ENCODE measurements around the gene CTBP1.
"Not testable (repeated sequence)": the region's sequence is repeated elsewhere in the genome, so short reads cannot be mapped to it uniquely, and the experiment has no call there.

The CTBP1 gene

DNA sequence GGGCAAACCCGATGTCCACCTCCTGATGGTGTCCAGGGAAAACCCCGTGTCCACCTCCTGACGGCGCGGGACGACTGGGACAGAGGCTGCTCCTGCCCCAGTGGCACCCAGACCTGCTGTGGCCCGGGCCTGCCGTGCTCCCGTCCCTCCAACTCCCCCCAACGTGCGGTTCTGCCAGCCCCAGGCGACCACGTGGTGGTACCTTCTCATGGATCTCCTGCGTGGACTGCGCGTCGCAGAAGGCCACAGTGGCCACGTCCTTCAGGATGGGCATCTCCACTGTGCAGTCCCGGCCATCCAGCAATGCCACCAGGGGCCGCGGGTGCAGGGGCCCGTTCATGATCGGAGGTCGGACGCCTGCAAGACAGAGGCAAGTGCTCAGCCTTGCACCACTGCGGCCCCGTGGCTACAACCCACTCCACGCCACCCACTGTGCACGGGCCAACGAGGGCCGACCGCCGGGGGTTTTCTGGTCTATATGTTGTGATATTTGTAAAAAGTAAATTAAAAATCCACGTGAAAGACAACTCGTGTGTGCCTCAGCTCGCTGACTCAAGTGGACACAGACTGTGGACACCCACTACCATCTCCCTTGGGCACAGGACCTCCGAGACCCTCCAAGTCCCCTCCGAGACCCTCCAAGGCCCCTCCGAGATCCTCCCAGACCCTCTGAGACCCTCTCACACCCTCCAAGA, 10.8 kb downstream of the CTBP1 start:
- no peak for DNase-seq (ENCODE audit: low spot score)

DNA sequence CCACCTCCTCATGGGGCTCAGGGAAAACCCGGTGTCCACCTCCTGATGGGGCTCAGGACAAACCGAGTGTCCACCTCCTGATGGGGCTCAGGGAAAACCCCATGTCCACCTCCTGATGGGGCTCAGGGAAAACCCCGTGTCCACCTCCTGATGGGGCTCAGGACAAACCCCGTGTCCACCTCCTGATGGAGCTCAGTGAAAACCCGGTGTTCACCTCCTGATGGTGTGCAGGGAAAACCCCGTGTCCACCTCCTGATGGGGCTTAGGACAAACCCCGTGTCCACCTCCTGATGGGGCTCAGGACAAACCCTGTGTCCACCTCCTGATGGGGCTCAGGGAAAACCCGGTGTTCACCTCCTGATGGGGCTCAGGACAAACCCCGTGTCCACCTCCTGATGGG, 11.7 kb downstream of the CTBP1 start:
- DNase-seq (ENCODE audit: low spot score): not testable (repeated sequence)

DNA sequence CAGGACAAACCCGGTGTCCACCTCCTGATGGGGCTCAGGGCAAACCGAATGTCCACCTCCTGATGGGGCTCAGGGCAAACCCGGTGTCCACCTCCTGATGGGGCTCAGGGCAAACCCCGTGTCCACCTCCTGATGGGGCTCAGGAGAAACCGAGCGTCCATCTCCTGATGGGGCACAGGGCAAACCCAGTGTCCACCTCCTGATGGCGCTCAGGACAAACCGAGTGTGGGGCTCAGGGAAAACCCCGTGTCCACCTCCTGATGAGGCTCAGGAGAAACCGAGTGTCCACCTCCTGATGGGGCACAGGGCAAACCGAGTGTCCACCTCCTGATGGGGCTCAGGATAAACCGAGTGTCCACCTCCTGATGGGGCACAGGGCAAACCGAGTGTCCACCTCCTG, 12.1 kb downstream of the CTBP1 start:
- not testable (repeated sequence) for DNase-seq (ENCODE audit: low spot score)

DNA sequence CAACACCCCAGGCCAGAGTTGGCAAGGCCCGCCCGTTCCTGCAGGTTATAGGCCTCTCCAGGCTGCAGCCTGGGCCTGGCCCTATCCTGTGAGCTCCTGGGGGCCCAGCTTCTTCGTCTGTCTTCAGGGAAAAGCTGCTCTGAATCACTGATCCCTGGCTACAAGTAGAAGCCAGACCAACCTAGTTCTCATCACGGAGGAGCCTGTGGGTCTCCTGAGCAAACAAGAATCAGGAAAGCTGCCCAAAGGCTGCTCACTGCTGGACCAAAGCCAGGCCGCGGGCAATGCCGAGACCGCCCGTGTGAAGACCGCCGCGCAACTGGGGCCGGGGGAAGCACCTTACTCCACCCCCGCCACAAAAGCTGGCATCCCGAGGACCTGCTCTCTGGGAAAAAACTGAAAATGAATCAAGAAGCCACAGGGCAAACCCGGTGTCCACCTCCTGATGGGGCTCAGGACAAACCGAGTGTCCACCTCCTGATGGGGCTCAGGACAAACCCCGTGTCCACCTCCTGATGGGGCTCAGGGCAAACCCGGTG, 12.8 kb downstream of the CTBP1 start:
- DNase-seq (ENCODE audit: low spot score): no peak

DNA sequence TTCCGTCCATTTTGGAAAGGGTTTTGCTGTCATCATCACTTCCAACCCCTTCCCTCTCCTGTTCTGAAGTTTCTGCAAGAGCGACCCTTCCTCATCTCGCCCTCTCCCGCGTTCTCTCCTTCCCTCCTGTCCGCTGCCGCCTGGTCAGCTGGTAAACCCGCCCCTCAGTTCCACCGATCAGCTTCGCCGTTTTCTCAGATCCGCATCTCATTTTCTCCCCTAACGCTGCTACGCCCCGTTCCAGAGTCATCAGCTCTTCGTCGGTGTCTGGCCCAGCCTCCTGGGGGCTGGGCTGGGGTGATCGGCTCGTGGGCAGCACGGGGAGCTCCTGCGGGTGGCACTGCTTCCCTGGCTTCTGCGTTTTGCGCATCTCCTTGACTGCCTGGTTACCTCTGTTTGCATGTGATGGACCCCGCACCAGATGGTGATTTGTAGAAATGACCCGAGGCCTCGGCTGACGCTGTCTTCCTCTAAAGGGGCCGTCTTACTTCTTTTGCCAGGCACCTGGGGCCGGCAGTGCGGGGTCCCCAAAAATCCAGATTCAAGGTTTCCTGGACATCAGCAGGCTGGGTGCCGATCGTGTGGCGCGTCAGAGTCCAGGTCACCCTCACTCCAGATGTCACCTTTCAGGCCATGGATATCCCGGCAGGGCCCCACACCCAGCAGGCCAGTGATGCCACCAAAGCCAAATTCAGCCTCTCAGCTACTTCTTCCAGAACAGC, 13.4 kb downstream of the CTBP1 start:
- no peak for DNase-seq (ENCODE audit: low spot score)

DNA sequence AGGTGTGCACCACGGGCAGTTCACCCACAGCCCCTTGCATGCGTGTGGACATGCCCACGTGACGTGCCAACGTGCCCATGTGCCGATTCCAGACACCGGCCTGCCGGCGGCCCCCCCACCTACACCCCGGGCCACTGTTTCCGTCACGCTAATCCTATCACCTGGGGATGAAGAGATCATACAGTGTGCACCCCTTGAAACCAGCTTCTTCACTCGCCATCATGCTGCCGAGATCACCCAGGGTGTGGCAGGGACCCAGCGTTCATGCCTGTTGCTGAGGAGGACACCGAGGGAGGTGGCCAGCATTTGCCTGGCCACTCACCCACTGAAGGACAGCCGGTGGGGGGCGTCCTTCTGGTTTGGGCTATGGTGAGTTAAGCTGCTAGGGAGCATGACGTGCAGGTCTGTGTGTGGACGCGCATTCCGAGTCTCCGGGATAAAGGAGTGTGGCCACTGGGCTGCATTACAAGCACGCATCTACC, 14.1 kb downstream of the CTBP1 start:
- DNase-seq (ENCODE audit: low spot score): no peak

DNA sequence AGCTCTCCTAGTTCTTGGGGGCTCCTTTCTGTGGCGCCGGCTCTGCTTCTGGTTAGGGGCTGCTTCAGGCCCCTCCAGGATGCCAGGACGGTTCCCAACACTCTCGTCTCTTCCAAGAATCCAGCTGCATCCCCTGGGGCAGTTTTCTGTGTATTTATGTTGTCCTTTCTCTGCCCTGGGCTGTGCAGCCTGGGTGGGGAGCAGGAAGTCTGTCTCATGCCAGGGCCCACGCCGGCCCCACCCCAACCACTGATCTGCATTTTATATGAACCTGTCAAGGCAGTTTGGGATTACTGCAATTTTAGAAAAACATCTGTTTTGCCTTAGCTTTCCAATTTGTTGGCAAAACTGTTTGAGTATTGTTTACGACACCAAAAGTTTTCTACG, 14.6 kb downstream of the CTBP1 start:
- DNase-seq (ENCODE audit: low spot score): no peak

DNA sequence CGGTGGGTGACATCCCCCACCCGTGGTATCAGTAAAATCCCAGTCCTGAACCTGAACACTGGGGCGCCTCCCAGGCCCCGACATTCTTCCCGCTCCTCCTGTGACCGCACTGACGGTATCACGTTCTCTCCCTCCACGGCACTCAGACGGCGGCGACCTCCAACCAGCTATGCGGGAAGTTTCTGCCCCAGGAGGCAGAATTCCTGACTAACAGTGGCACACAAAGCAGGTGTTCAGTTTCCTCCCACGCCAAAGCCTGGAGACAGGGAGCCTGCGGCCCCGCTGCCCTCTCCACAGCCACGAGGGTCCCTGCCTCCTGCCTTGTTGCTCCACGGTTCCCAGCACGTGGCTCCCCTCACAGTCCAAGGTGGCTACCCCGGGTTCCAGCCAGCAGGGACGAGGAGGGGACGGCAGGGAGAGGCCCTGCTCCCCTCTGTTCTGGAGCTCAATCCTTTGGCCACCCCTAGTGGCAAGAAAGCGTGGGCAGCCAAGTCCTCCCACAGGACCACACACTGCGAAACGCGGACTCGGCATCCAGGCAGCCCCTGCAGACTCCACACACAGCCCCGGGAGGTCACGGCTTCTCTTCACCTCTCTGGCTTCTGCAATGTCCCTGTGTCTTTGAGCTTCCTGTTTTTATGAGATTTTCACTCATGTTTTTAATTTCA, 15.2 kb downstream of the CTBP1 start:
- DNase-seq (ENCODE audit: low spot score): no peak

DNA sequence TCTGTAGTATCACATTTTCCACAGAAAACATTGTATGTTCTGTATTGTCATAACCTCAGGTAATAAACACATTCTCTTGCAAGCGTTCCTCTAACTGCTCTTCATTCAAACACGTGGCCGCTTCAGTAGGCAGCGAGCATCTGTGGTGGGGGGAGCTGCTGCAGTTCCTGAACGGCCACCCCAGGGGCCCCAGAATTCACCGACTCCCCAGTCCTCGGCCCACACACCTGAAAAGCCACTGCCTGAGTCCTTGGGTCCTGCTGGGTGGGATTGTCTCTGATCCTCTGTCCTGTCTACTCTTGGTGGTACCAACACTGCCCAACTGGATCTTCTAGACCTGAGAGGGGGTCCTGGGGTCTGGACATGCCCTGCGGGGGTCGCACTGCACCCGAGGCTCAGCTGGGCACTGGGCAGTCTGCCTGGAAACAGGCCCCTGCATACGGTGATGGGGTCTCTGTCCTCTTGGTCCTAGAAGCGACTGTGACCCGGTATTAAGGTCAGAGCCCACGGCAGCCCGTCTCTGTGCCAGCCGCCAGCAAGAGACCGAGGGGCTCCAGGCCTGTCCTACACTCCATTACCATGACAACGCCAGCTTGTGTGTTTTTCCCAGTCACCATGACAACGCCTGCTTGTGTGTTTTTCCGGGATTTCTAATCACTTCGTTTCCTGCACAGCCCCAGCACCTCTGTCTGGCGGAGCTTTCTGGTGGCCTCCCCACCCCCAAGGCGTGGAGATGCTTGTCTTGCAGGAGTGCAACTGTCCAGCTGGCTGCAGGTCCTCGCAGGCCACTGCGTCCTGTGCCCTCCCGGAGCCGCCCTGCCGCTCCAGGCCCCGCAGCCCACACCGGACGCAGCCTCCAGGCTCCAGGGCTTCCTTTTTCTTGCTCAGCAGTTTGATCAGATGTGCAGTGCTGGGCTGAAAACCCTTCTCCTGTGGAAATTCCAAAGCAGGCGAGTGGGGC, 16.0 kb downstream of the CTBP1 start:
- no peak for DNase-seq (ENCODE audit: low spot score)

DNA sequence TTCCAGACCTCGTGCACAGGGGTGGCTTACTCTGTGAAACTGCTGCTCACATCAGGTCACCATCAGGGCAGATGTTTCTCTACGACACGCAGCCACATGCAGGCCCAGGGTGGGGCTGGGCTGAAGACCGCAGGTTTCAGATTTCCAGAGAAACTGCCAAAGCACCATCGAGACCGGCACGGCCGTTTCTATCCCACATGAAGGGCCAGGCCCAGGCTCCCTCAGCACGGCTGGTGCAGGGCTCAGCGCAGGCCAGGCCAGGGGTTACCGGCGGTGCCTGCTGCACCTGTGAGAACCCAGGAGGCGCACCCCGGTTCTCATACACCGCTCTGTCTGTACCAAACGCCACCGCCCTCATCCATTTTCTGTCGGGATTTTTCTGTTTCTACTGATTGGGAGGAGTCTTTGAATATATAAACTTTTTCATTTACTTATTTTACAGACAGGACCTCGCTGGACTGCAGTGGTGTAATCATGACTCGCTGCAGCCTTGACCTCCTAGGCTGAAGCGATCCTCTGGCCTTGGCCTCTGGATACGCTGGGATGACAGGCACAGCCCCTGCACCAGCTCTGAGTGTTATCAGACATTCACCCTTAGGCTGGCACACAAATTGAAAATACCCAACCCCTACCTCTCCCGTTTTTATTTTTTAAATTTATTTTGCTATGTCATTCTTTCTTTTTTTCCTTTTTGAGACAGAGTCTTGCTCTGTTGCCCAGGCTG, 17.1 kb downstream of the CTBP1 start:
- no peak for DNase-seq (ENCODE audit: low spot score)

DNA sequence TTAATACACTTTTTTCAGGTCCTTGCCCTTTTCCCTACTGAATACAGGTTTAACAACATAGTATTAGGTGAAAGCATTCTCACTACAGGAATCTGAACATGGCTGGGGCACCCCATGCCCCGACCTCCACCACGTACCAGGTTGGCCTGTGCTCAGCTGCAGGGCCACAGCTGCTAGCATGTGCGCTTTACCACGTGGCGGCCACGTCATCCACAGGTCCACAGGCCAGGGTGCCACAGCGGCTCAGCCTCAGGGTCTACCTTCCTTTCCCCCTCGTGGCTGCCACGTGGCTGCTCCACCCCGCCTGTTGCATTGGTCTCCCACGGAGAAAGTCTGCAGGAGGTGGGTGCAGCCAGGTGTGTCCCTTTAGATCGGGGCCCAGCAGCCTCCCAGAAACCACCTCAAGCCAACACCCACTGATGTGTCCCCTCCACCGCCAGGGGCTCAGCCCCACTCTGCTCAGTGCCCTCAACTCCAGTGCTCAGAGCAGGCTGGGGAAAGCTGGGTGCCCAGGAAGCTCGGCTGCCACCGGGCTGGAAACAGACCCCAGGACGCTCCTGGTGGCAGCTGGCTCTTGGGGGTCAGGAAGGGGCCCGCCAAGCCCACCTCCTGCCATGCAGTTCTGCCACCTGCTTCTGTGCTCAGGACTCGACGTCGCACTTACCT, 17.8 kb downstream of the CTBP1 start:
- DNase-seq (ENCODE audit: low spot score): no peak

DNA sequence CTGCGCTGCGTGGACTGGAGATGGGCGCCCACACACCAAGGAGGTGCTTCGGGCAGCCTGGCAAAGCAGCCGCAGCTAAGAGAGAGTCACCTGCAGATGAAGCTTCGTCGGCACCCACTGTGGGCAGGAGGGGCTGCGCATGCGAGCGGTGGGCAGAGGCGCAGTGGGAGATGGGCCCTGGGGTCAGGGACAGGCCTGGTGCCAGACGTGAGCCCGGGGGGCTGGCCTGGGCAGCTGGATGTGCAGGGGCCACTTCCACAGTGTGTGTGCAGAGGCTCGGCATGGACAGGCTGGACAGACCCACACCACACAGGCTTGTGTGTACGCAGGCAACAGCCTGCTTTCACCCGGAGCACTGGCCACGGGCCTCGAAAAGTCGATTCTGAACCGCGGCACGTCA, 18.6 kb downstream of the CTBP1 start:
- no peak for DNase-seq (ENCODE audit: low spot score)

DNA sequence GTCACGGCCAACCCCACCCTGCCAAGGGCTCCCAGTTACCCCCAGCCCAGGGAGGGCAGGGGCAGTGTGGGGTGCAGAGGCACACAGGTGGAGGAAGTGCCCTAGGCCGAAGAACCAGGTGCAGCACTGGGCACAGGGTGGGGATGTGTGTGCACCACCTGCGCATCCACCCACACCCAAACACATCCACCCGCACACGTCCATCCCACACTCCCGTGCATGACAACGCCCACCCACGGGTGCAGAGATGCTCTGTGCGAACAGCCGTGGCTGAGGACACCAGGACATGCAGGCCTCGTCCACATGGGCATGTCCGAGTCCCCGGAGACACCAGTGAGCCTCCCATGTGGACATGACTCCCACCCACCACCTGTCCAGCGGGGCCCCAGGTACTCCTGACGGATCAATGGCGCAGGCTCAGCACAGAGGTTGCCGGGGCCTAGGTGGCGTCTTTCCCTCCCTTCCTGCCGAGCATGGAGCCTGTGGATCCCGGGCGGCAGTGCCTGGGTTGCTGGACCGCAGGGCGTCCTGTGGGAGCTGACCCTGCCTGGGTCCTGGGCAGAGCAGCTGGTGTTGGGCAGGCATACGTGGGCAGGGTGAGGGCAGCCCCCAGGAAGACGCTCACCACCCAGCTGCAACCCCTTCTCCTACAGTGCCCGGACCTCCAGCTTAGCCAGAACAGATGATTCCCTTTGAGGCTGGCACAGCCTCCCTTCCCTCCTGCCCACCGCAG, 19.6 kb downstream of the CTBP1 start:
- DNase-seq (ENCODE audit: low spot score): no peak

DNA sequence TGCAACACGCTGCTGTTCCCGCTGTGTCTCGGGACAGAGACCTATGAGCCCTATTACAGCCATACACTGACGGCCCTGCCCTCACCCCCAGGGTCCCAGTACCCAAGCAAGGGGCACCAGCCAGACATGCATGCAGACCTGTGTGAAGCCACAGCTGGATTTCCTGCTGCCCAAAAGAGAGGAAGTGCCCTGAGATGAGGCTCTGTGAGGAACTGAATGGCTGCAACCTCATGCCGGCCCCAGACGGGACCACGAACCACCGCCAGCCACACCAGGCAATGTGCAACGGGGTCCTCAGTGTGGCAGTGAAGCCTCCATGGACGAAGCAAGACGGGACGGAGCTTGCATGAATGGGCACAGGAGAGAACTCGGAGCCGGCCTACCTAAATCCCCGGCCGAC, 21.1 kb downstream of the CTBP1 start:
- DNase-seq (ENCODE audit: low spot score): no peak

DNA sequence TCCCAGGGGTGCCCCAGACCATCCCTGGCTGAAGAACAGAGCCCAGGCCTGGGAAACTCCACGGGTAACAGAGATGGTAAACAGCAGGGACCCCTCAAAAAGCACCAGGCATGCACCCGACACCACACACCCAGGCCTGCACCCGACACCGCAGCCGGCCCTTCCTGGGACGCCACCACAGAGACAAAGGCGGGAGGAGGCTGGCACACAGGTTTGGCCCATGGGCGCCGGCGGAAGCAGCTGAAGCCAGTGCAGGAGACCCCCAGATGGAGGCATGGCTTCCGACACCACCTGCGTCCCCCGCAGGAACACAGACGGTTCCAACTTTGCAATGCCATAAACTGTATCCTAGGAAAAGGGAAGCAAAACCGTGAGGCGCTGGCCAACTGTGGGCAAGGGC, 22.3 kb downstream of the CTBP1 start:
- DNase-seq (ENCODE audit: low spot score): no peak

DNA sequence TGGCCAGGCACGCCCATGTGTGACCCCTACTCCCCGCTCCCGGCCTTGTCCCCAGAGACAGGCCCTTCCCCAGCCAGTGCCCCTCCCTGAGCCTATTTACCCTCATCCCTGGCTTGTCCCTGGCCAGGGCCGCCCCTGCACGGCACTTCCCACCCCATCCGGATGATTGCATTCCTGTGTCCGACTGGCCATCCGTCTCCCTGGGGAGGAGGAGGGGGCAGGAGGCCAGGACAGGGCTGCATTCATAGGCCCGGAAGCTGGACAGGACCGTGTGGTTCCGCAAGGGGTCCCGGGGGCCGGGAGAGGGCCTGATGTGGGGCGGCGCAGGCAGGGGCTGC, 22.8 kb downstream of the CTBP1 start:
- DNase-seq (ENCODE audit: low spot score): no peak

DNA sequence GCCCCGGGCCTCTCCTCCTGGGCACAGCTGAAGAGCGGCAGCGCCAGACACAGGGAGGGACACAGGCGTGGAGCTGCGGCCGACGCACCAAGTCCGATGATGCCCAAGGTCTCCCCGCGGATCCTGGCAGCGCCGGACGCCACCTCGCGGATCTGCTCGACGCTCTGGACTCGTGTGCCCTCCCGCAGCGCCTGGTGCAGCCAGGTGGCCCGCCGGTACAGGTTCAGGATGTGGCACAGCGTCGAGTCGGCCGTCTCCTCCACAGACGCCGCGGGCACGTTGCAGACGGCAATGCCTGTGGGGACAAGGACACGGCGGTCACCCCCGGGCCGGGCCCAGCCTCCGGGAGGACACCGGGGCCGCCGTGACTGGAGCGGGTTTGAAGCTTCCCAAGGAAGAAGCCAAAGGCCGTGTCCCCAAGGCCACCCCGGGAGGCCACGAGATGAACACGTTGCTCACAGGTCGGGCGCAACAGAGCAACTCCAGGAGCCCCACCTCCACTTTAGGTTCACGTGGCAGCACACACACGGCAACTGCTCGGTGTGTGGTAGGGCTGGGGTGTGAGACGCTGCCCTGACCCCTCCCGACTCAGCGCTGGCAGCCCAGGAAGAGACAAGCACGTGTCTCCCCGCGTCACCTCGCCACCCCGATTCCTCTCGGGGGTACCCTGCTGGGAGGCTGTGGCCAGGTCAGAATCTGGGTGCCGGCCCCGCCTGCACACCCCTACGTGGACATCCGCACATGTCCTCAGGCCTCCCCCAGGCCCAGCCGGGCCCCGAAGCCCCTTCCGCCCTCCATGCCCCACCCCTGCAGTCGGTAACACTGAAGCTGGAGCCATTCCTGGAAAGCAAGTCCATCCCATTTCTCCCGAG, 23.4 kb downstream of the CTBP1 start:
- DNase-seq (ENCODE audit: low spot score): no peak

DNA sequence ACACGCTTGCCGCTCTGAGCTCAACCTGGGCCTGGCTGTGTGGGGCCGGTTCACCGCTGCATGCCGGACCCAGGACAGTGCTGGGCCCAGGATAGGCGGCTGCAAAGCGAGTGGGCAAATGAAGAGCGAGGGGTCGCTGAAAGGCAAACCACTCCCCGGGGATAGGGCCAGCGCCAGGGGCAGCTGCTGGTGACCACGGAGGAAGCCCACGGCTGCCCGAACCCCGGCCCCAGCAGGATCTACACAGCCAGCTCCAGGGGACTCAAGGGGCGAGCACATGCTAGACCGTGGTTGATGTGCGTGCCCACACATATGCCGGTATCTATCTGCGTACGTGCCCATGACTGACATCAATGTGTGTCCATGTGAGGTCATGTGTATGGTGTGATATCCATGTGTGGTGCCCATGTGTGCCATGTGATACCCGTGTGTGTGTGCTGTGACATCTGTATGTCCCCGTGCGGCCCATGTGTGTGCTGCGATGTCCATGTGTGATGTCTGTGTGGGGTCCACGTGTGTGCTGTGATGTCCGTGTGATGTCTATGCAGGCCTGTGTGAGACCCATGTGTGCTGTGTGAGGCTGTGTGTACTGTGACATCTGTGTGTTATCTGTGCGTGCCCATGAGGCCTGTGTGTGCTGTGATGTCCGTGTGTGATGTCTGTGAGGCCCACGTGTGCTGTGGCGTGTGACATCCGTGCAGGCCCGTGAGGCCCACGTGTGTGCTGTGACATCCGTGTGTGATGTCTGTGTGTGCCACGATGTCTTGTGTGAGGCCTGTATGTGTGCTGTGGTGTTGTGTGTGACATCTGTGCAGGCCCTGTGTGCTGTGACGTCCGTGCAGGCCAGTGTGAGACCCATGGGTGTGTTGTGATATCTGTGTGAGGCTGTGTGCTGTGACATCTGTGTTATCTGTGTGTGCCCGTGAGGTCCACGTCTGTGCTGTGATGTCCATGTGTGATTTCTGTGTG, 24.8 kb downstream of the CTBP1 start:
- no peak for DNase-seq (ENCODE audit: low spot score)

Data from CD4-positive, alpha-beta T cell treated with Interleukin-2 at 100 ng/mL for 4 hours (primary cell).